Transverse colon (tissue), 4 donors: ENCODE measurements around the gene JCHAIN.

Experiments used
- EP300 ChIP-seq: sonication (generic); formaldehyde crosslinking; IDR thresholded peaks from one replicate; pipeline ENCODE4 v1.6.1; 2017; ENCODE audit warnings: antibody characterized with exemption, low read depth
- POLR2A ChIP-seq: fragments of 450-650 bp; IDR thresholded peaks from one replicate; pipeline ENCODE4 v1.6.1; 2016; ENCODE audit warnings: antibody characterized with exemption, mild to moderate bottlenecking, moderate library complexity
- POLR2AphosphoS5 ChIP-seq, 3 donors: sonication (generic); formaldehyde crosslinking; IDR thresholded peaks; one replicate each; pipeline ENCODE4 v1.6.1; 2016; ENCODE audit warnings: antibody characterized with exemption in 3 of 3
- TF ChIP-seq, protein P1 (sequence below), 5 experiments: fragments of 200-600 bp in 3 of 5; fragments of 450-650 bp in 2 of 5; sonication (generic) in 3 of 5; IDR thresholded peaks; 1 replicate in 2 of 5; 2 replicates in 3 of 5; pipeline ENCODE4 v1.5.1; 2016 to 2017; ENCODE audit warnings: antibody characterized with exemption in 5 of 5, inconsistent platforms in 3 of 5, mild to moderate bottlenecking in 2 of 5, moderate library complexity in 1 of 5

DNA sequence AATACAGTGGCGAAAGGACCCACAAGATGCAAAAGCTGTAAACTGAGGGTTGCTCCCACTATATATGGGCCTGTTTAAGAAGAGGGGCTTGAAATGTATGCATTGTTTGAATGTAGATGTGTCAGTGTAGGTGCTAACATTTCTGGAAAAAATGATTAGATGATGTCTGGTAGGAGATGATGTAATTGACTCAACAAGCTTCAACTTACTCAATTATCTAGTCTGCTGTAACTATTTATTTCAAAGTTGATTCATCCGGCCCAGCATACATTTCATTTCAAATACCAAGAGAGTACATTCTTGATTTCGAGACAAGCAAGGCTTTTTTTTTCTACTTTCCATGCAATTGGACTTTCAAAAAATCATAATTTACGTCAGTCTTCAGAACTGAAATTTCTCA lies 47.0 kb downstream of the JCHAIN start:
- TF ChIP-seq, protein P1, sequence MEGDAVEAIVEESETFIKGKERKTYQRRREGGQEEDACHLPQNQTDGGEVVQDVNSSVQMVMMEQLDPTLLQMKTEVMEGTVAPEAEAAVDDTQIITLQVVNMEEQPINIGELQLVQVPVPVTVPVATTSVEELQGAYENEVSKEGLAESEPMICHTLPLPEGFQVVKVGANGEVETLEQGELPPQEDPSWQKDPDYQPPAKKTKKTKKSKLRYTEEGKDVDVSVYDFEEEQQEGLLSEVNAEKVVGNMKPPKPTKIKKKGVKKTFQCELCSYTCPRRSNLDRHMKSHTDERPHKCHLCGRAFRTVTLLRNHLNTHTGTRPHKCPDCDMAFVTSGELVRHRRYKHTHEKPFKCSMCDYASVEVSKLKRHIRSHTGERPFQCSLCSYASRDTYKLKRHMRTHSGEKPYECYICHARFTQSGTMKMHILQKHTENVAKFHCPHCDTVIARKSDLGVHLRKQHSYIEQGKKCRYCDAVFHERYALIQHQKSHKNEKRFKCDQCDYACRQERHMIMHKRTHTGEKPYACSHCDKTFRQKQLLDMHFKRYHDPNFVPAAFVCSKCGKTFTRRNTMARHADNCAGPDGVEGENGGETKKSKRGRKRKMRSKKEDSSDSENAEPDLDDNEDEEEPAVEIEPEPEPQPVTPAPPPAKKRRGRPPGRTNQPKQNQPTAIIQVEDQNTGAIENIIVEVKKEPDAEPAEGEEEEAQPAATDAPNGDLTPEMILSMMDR (IDR thresholded peaks at IDR 0.05): no peak
- TF ChIP-seq POLR2AphosphoS5 (IDR thresholded peaks at IDR 0.05) (no peak), EP300 (no peak), POLR2A (no peak)
